ENCODE data around the gene ENPP1.
"Not testable (repeated sequence)": the region's sequence is repeated elsewhere in the genome, so short reads cannot be mapped to it uniquely, and the experiment has no call there.

The ENPP1 gene

DNA sequence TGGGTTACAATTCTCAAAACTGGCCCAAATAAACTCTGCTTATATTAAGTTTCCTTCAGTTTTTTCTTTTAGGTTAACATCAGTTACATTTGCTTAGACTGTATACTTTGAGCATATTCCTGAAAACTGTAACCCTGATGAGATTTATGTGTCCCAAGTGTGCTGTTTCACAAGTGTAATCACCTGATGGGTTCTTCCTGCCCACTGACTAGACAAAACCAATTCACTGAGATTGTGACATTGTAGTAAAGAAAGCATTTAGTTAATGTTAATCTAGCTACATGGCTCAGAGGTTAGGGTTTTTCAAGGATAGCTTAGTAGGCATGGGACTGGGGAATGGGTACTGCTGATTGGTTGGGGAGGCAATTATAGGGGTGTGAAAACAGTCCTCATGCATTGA is 89.8 kb downstream of the ENPP1 start:
- DNase-seq (ENCODE audit: low spot score): no peak
- TF ChIP-seq, protein P1, sequence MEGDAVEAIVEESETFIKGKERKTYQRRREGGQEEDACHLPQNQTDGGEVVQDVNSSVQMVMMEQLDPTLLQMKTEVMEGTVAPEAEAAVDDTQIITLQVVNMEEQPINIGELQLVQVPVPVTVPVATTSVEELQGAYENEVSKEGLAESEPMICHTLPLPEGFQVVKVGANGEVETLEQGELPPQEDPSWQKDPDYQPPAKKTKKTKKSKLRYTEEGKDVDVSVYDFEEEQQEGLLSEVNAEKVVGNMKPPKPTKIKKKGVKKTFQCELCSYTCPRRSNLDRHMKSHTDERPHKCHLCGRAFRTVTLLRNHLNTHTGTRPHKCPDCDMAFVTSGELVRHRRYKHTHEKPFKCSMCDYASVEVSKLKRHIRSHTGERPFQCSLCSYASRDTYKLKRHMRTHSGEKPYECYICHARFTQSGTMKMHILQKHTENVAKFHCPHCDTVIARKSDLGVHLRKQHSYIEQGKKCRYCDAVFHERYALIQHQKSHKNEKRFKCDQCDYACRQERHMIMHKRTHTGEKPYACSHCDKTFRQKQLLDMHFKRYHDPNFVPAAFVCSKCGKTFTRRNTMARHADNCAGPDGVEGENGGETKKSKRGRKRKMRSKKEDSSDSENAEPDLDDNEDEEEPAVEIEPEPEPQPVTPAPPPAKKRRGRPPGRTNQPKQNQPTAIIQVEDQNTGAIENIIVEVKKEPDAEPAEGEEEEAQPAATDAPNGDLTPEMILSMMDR (IDR thresholded peaks at IDR 0.05; ENCODE audit: borderline replicate concordance, control extremely low read depth, extremely low read depth, insufficient read depth, missing control alignments): no peak
- in situ Hi-C loops (cut with MboI; ENCODE audit: low sequenced_read_pairs, unreplicated experiment): no loop called here

DNA sequence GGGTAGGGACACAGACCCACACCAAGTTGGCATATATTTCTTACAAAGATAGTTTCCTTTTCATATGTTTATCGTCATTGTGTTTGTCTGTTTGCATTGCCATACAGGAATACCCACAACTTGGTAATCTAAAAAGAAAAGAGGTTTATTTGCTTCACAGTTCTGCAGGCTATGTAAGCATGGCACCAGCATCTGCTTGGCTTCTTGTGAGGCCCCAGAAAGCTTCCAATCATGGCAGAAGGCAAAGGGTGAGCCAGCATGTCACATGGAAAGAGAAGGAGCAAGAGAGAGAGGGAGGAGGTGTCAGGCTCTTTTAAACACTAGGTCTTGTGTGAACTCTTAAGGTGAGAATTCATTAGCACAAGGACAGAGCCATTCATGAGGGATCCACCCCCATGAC is 90.9 kb downstream of the ENPP1 start:
- TF ChIP-seq, protein P1 (IDR thresholded peaks at IDR 0.05; ENCODE audit: borderline replicate concordance, control extremely low read depth, extremely low read depth, insufficient read depth, missing control alignments): no peak
- DNase-seq (ENCODE audit: low spot score): no peak
- in situ Hi-C loops (cut with MboI; ENCODE audit: low sequenced_read_pairs, unreplicated experiment): no loop called here

- TF ChIP-seq, protein P1 (IDR thresholded peaks at IDR 0.05; ENCODE audit: borderline replicate concordance, control extremely low read depth, extremely low read depth, insufficient read depth, missing control alignments): no peak
- no peak for DNase-seq (ENCODE audit: low spot score)
- in situ Hi-C loops (cut with MboI; ENCODE audit: low sequenced_read_pairs, unreplicated experiment): loop anchor here (25.0 kb wide), 1 partner anchor 312 kb away; no protein-coding TSS in a partner anchor
Observed at GRCh38 chr6:131900231-131900630, 92.4 kb downstream of the ENPP1 start.

GRCh38 chr6:131901326-131901873 is 93.6 kb downstream of the ENPP1 start:
- in situ Hi-C loops (cut with MboI; ENCODE audit: low sequenced_read_pairs, unreplicated experiment): loop anchor here (25.0 kb wide), 1 partner anchor 311 kb away; no protein-coding TSS in a partner anchor
- not testable (repeated sequence) for DNase-seq (ENCODE audit: low spot score)

- not testable (repeated sequence) for DNase-seq (ENCODE audit: low spot score)
- in situ Hi-C loops (cut with MboI; ENCODE audit: low sequenced_read_pairs, unreplicated experiment): loop anchor here (25.0 kb wide), 1 partner anchor 309 kb away; no protein-coding TSS in a partner anchor
Observed at GRCh38 chr6:131903734-131904133, 95.9 kb downstream of the ENPP1 start.

DNA sequence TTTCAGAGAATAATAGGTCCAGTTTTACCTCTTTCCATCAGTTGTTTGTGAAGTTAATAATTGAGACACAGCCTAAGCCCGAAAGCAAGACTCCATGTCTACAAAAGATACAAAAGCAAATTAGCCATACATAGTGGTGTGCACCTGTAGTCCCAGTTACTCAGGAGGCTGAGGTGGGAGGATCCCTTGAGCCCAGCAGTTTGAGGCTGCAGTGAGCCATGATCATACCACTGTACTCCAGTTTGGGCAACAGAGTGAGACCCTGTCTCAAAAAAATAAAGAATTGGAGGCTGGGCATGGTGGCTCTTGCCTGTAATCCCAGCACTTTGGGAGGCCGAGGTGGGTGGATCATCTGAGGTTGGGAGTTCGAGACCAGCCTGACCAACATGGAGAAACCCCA is 101.0 kb downstream of the ENPP1 start:
- in situ Hi-C loops (cut with MboI; ENCODE audit: low sequenced_read_pairs, unreplicated experiment): loop anchor here (25.0 kb wide), 1 partner anchor 304 kb away; no protein-coding TSS in a partner anchor
- not testable (repeated sequence) for DNase-seq (ENCODE audit: low spot score)

GRCh38 chr6:131909408-131910218 is 101.8 kb downstream of the ENPP1 start:
- TF ChIP-seq, protein P1 (IDR thresholded peaks at IDR 0.05; ENCODE audit: borderline replicate concordance, control extremely low read depth, extremely low read depth, insufficient read depth, missing control alignments): peak; percentile 56
- DNase-seq (ENCODE audit: low spot score): peak; percentile 60
- in situ Hi-C loops (cut with MboI; ENCODE audit: low sequenced_read_pairs, unreplicated experiment): loop anchor here (25.0 kb wide), 1 partner anchor 303 kb away; no protein-coding TSS in a partner anchor

DNA sequence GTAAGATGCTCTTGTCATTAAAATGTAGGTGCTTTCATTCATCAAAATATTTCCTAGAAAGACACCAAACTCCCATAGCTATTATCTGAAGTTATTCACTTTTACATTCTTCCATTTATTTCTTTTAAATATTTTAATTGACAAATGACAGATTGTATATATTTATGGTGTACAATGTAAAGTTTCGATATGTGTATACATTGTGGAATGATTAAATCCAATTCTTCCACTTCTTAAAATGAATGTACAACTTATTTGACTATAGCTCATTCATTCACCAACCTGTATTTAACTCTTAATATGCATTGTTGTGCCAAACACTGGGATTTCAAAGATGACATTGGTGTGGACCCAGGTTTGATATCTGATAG is 102.4 kb downstream of the ENPP1 start:
- DNase-seq (ENCODE audit: low spot score): no peak
- in situ Hi-C loops (cut with MboI; ENCODE audit: low sequenced_read_pairs, unreplicated experiment): loop anchor here (25.0 kb wide), 1 partner anchor 302 kb away; no protein-coding TSS in a partner anchor
- TF ChIP-seq, protein P1 (IDR thresholded peaks at IDR 0.05; ENCODE audit: borderline replicate concordance, control extremely low read depth, extremely low read depth, insufficient read depth, missing control alignments): no peak

Data from GM13976 (cell line).